Measurements from ENCODE around the gene CES2. TPM values are rescaled to one million over a fixed set of nuclear protein-coding genes. Genes with fewer than 3 reads are reported as not detected.
A peak's percentile ranks its signal among the peaks of the same experiment; 100 is the strongest.

CES2 gene
- total and polyA plus RNA-seq, 2 of the 8 experiments (the other 6 are each of a cell fraction or from before 2014, with no cell fraction given): 8.6 to 14.7 TPM

DNA sequence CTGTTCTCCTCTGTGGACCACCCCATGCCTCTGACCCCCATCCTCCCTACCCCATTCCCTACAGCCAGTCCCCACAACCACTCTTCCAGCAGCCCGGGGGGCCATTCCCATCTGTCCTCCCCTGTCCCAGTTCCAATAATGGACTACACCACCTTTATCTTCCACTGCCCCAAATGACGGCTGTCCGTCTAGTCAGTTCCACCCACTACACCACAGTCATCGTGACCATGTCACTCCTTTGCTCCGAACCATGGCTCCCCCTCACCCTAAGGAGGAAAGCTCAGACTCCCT lies 39.7 kb upstream of the CES2 start:
- FAIRE-seq: no peak
- H2BK5ac ChIP-seq (ENCODE audit: low read depth, low read length): no peak overlapping the region
- TF ChIP-seq, protein P1, sequence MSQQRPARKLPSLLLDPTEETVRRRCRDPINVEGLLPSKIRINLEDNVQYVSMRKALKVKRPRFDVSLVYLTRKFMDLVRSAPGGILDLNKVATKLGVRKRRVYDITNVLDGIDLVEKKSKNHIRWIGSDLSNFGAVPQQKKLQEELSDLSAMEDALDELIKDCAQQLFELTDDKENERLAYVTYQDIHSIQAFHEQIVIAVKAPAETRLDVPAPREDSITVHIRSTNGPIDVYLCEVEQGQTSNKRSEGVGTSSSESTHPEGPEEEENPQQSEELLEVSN (IDR thresholded peaks at IDR 0.05): no peak
- no peak for TF ChIP-seq RBBP5 (IDR thresholded peaks at IDR 0.05; ENCODE audit: borderline replicate concordance, low read depth, low read length)
- no peak for TF ChIP-seq RAD21 (IDR thresholded peaks at IDR 0.05 in 1 of 2, conservative IDR thresholded peaks at IDR 0.05 in 1 of 2; ENCODE audit: low read depth in 2 of 2, low read length in 2 of 2)
- TF ChIP-seq GABPA (IDR thresholded peaks at IDR 0.05; ENCODE audit: borderline replicate concordance, insufficient read depth, low read length): no peak
- no peak for TF ChIP-seq SIRT6 (IDR thresholded peaks at IDR 0.05; ENCODE audit: low read length)
- TF ChIP-seq BACH1 (IDR thresholded peaks at IDR 0.05; ENCODE audit: low read length): no peak
- TF ChIP-seq GTF2F1 (IDR thresholded peaks at IDR 0.05; ENCODE audit: borderline replicate concordance, low read depth, low read length): no peak
- TF ChIP-seq HDAC6 (IDR thresholded peaks at IDR 0.05; ENCODE audit: low read depth, low read length): no peak
- TF ChIP-seq SIX5 (IDR thresholded peaks at IDR 0.05; ENCODE audit: low read depth, low read length): no peak
- H3K4me3 ChIP-seq (ENCODE audit: extremely low read depth in 1 of 4, insufficient read depth in 2 of 4, low read depth in 3 of 4, low read length in 4 of 4): no peak overlapping the region
- no peak overlapping the region for H4K5ac ChIP-seq (ENCODE audit: insufficient read length, low read depth, low read length)
- H3K9ac ChIP-seq (replicated peaks in 1 of 4; ENCODE audit: extremely low read depth in 1 of 4, low read depth in 3 of 4, low read length in 3 of 4): no peak overlapping the region
- no peaks in the 10 kb centered on the region for H3K79me1 ChIP-seq (ENCODE audit: low read depth, low read length)
- CTCF ChIA-PET (ENCODE audit: partially characterized antibody): interaction anchor here (1.0 to 42.0 kb wide), 28 partner anchors 9 to 342 kb away, joined by 3 to 1009 read pairs (median 4); partner anchors contain the start of genes B3GNT9, CDH16, CIAO2B and PDP2
- no peak overlapping the region for H2AK5ac ChIP-seq (ENCODE audit: low read depth, low read length)
- H3K23me2 ChIP-seq (ENCODE audit: low read depth, low read length): no peaks in the 10 kb centered on the region
- H3K4me1 ChIP-seq (replicated peaks in 1 of 4; ENCODE audit: control insufficient read depth in 3 of 4, insufficient read depth in 4 of 4, low read length in 3 of 4): peaks cover 0 to 6% (median 2%) of the 10 kb centered on the region in 4 experiments; a peak in 3 of 7 replicates
- H3K18ac ChIP-seq (ENCODE audit: extremely low read depth, low read length): no peak overlapping the region; the same call in 1 of the 2 replicates
- H3K56ac ChIP-seq (replicated peaks; ENCODE audit: insufficient read length, low read depth, low read length): peak overlapping the region; percentile 28
- H4K8ac ChIP-seq (ENCODE audit: extremely low read depth, insufficient read depth, low read length): no peak overlapping the region
- no peak overlapping the region for H2BK20ac ChIP-seq (ENCODE audit: low read length)
- H2BK15ac ChIP-seq (ENCODE audit: low read length): no peak overlapping the region
- H3K9me3 ChIP-seq (ENCODE audit: insufficient read depth in 2 of 2, low read depth in 1 of 2, low read length in 1 of 2): no peaks in the 10 kb centered on the region
- H3K4me2 ChIP-seq (ENCODE audit: insufficient read depth in 1 of 2, low read depth in 2 of 2, low read length in 2 of 2): no peak overlapping the region
- H3K14ac ChIP-seq (ENCODE audit: insufficient read length): no peak overlapping the region
- no peak overlapping the region for H3K23ac ChIP-seq (ENCODE audit: insufficient read length)
- POLR2A ChIA-PET (ENCODE audit: partially characterized antibody): interaction anchor here (0.8 to 2.7 kb wide), 5 partner anchors 10 to 33 kb away, joined by 3 to 7 read pairs (median 4); partner anchors contain the start of gene PDP2
- peaks cover 4 to 9% of the 10 kb centered on the region in 2 experiments for H4K20me1 ChIP-seq (replicated peaks in 1 of 2; ENCODE audit: control insufficient read depth in 1 of 2, insufficient read depth in 2 of 2, low read length in 2 of 2)
- H3K4ac ChIP-seq (replicated peaks; ENCODE audit: insufficient read length, low read depth, low read length): peak overlapping the region; percentile 14
- peak overlapping the region; percentile 57 for H2BK120ac ChIP-seq (replicated peaks; ENCODE audit: low read depth, low read length)
- H3K27me3 ChIP-seq (replicated peaks in 1 of 4; ENCODE audit: control insufficient read depth in 3 of 4, extremely low read depth in 1 of 4, insufficient read depth in 3 of 4, low read length in 3 of 4): no peaks in the 10 kb centered on the region; a peak in 1 of 7 replicates
- 87% methylated on average over 5 of the region's 5 CpGs; no CpG with 5 or more reads in 1 of the 2 experiments for WGBS, 2 experiments (ENCODE audit: extremely low coverage in 1 of 2, insufficient coverage in 1 of 2, insufficient read length in 1 of 2, insufficient replicate concordance in 2 of 2, low coverage in 1 of 2, low lambda C conversion rate in 2 of 2, missing lambda C conversion rate in 1 of 2)
- no peaks in the 10 kb centered on the region for H3K36me3 ChIP-seq (ENCODE audit: control insufficient read depth in 2 of 4, insufficient read depth in 4 of 4, low read length in 3 of 4)
- no peaks in the 10 kb centered on the region for H3K79me2 ChIP-seq (ENCODE audit: control insufficient read depth in 1 of 2, insufficient read depth in 2 of 2, low read length in 2 of 2)
- no peak overlapping the region for H2BK12ac ChIP-seq (ENCODE audit: low read depth, low read length)
- no peak overlapping the region for H2AFZ ChIP-seq (ENCODE audit: low read length)
- no peak overlapping the region for H4K91ac ChIP-seq (replicated peaks; ENCODE audit: insufficient read length, low read length)
- no peak overlapping the region for H3K27ac ChIP-seq (ENCODE audit: low read depth, low read length)
- no peak for DNase-seq (ENCODE audit: low read depth in 1 of 2, low spot score in 2 of 2)

All from H1 (cell line).